ENCODE results near the gene CDK6. TPM values are rescaled to one million over a fixed set of nuclear protein-coding genes. Genes with fewer than 3 reads are reported as not detected.

Gene CDK6
- total and polyA plus RNA-seq, 10 of the 15 experiments (the other 5 are each of a cell fraction or from before 2014, with no cell fraction given), result 8.0 to 118 (median 45.8) TPM

DNA sequence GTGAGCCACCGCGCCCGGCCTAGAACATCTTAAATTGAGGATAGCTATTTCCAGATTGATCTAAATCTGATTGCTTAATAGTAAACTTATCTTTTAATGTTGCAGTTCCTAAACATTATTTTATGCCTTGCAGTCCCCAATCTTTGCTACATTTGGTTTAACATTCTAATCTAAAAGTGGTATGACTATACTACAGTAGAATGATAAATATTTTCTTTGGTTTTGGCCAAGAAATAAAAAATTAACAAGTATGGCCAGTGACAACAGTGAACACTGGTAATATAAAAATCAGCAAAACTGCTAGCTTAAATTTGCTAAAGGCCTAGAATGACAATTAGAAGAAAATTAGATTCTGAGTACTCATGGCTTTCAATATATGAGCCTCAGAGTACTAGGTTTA lies 73.5 kb downstream of the CDK6 start (continued):
- no peak for TF ChIP-seq ZBTB33 (IDR thresholded peaks at IDR 0.05)

DNA sequence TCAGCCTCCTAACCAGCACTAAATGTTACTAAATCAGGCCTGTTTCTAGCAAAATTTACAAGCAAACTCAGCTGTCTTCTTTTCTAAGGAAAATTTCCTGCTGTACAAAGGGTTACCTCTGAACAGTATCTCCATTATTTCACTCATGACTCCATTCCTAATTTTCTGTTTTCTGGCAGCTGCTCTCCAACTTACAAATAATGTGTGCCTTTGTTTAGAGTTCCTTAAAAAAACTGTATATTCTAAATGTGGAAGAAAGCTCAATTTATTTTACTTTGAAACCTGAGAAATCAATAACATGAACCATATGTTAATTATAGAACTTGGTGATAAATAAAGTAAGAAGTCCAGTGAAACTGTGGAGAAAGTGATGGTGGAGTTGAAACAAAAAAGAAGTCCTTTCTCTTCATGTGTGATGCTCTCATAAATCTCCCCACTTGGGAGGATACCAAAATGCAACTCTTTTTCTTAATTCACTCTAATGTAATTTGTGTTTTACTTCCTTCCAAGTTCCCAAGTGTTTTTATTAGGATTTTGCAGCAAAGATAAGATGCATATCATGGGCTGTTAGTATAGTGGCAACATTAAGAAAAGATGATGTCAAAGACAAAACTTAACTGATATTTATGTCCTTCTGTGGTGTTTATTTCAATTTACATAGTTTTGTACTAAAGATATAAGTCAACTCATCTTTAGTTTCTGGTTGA lies 74.8 kb downstream of the CDK6 start:
- Histone ChIP-seq H3K4me3 (no peak overlapping the region), H3K4me2 (ENCODE audit: control insufficient read depth, insufficient read depth) (no peak overlapping the region), H3K36me3 (ENCODE audit: control insufficient read depth in 2 of 2, insufficient read depth in 2 of 2, low read length in 1 of 2) (peaks cover 0 to 2% of the 10 kb centered on the region in 2 experiments; a peak in 3 of 4 replicates), H3K9ac (ENCODE audit: control insufficient read depth, insufficient read depth, low read length) (no peak overlapping the region), H4K20me1 (ENCODE audit: control insufficient read depth, insufficient read depth) (no peaks in the 10 kb centered on the region), H3K79me2 (ENCODE audit: control insufficient read depth, insufficient read depth, low read length) (peaks cover 9% of the 10 kb centered on the region), H3K27ac (ENCODE audit: control insufficient read depth, insufficient read depth) (no peak overlapping the region), H3K4me1 (ENCODE audit: control insufficient read depth, insufficient read depth, low read length) (0 out of 2 replicates have a peak, but pooled peaks cover 3% of the 10 kb centered on the region), H2AFZ (ENCODE audit: control insufficient read depth, low read depth, low read length) (no peak overlapping the region), H3K27me3 (replicated peaks in 1 of 2; ENCODE audit: control insufficient read depth in 2 of 2, insufficient read depth in 2 of 2, low read length in 1 of 2) (no peaks in the 10 kb centered on the region), H3K9me3 (replicated peaks; ENCODE audit: control insufficient read depth, insufficient read depth, low read length) (no peaks in the 10 kb centered on the region; the same call in 1 of the 3 replicates)
- in situ Hi-C loops (cut with MboI), result no loop called here
- BruUV-seq (replicated peaks), result no TSS peak
- intact Hi-C loops (cut with micrococcal nuclease; ENCODE audit: unreplicated experiment), result no loop called here
- SMC1A ChIA-PET (ENCODE audit: uncharacterized antibody, unreplicated experiment), result interaction anchor here (1.0 to 2.2 kb wide), 5 partner anchors 14 to 52 kb away, joined by 3 to 7 read pairs (median 5); no protein-coding TSS in a partner anchor
- RAD21 ChIA-PET (ENCODE audit: unreplicated experiment), result interaction anchor here (0.7 to 1.2 kb wide), 3 partner anchors 7 to 167 kb away, joined by 3 read pairs; no protein-coding TSS in a partner anchor
- TF ChIP-seq BCL11A (IDR thresholded peaks at IDR 0.05; ENCODE audit: low read depth, low read length) (no peak), EP300 (IDR thresholded peaks at IDR 0.05; ENCODE audit: borderline replicate concordance in 1 of 2, control insufficient read depth in 1 of 2, low read depth in 2 of 2, low read length in 2 of 2) (no peak), ELK1 (IDR thresholded peaks at IDR 0.05; ENCODE audit: low read depth, low read length) (no peak), SIN3A (IDR thresholded peaks at IDR 0.05; ENCODE audit: low read depth, low read length) (no peak), STAT1 (conservative IDR thresholded peaks at IDR 0.05) (no peak), RBBP5 (conservative IDR thresholded peaks at IDR 0.05) (no peak), DPF2 (IDR thresholded peaks at IDR 0.05) (no peak), SP1 (IDR thresholded peaks at IDR 0.05; ENCODE audit: low read depth, low read length) (no peak), FOXM1 (IDR thresholded peaks at IDR 0.05; ENCODE audit: low read depth, low read length) (no peak), HDAC6 (IDR thresholded peaks at IDR 0.05; ENCODE audit: unreplicated experiment) (no peak), TCF7 (IDR thresholded peaks at IDR 0.05; ENCODE audit: borderline replicate concordance) (no peak), SMC3 (IDR thresholded peaks at IDR 0.05; ENCODE audit: borderline replicate concordance, low read length) (no peak), MTA3 (IDR thresholded peaks at IDR 0.05; ENCODE audit: borderline replicate concordance, low read length) (no peak), SRF (IDR thresholded peaks at IDR 0.05; ENCODE audit: low read depth in 2 of 2, low read length in 2 of 2) (no peak), ESRRA (IDR thresholded peaks at IDR 0.05; ENCODE audit: low read length) (no peak)
- TF ChIP-seq, protein P1, sequence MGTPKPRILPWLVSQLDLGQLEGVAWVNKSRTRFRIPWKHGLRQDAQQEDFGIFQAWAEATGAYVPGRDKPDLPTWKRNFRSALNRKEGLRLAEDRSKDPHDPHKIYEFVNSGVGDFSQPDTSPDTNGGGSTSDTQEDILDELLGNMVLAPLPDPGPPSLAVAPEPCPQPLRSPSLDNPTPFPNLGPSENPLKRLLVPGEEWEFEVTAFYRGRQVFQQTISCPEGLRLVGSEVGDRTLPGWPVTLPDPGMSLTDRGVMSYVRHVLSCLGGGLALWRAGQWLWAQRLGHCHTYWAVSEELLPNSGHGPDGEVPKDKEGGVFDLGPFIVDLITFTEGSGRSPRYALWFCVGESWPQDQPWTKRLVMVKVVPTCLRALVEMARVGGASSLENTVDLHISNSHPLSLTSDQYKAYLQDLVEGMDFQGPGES (IDR thresholded peaks at IDR 0.05), result no peak
- DNase-seq (ENCODE audit: low read depth, low spot score) (no peak), FAIRE-seq (no peak), ATAC-seq (no peak)
- CTCF ChIA-PET, result interaction anchor here (0.8 kb wide), 1 partner anchor 52 kb away, joined by 3 read pairs; no protein-coding TSS in a partner anchor
- POLR2A ChIA-PET, result no interaction called here

Data from GM12878 (cell line).